GM12874 (cell line): ENCODE results near the gene RASL11A.

Experiments used
- TF ChIP-seq, protein P1 (sequence below): IDR thresholded peaks from 2 replicates; pipeline ENCODE4 v1.5.1; 2011; ENCODE audit warnings: low read depth, mild to moderate bottlenecking, control low read depth, low read length, moderate library complexity; ENCODE audit not compliant: insufficient read depth

Gene RASL11A

GRCh38 chr13:27313770-27314169, 43.1 kb downstream of the RASL11A start:
- TF ChIP-seq, protein P1, sequence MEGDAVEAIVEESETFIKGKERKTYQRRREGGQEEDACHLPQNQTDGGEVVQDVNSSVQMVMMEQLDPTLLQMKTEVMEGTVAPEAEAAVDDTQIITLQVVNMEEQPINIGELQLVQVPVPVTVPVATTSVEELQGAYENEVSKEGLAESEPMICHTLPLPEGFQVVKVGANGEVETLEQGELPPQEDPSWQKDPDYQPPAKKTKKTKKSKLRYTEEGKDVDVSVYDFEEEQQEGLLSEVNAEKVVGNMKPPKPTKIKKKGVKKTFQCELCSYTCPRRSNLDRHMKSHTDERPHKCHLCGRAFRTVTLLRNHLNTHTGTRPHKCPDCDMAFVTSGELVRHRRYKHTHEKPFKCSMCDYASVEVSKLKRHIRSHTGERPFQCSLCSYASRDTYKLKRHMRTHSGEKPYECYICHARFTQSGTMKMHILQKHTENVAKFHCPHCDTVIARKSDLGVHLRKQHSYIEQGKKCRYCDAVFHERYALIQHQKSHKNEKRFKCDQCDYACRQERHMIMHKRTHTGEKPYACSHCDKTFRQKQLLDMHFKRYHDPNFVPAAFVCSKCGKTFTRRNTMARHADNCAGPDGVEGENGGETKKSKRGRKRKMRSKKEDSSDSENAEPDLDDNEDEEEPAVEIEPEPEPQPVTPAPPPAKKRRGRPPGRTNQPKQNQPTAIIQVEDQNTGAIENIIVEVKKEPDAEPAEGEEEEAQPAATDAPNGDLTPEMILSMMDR, result no peak

DNA sequence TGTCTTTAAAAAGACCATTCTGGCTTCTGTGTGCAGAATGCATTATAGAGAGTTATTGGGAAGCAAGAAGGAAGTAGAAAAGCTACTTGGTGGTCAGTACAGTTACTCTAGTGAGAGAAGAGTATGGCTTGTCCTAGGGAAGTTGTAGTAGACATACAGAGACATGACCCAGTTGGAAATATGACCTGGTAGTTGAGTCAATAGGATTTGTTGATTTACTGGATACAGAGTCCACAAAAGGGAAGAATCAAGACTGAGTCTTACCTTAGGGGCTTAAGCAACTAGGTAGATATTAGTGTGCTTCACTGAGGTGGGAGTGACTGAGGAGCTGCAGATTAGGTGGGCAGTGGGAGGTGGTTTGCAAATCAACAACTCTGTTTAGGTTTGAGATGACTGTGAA, 48.8 kb downstream of the RASL11A start:
- TF ChIP-seq, protein P1, result no peak

DNA sequence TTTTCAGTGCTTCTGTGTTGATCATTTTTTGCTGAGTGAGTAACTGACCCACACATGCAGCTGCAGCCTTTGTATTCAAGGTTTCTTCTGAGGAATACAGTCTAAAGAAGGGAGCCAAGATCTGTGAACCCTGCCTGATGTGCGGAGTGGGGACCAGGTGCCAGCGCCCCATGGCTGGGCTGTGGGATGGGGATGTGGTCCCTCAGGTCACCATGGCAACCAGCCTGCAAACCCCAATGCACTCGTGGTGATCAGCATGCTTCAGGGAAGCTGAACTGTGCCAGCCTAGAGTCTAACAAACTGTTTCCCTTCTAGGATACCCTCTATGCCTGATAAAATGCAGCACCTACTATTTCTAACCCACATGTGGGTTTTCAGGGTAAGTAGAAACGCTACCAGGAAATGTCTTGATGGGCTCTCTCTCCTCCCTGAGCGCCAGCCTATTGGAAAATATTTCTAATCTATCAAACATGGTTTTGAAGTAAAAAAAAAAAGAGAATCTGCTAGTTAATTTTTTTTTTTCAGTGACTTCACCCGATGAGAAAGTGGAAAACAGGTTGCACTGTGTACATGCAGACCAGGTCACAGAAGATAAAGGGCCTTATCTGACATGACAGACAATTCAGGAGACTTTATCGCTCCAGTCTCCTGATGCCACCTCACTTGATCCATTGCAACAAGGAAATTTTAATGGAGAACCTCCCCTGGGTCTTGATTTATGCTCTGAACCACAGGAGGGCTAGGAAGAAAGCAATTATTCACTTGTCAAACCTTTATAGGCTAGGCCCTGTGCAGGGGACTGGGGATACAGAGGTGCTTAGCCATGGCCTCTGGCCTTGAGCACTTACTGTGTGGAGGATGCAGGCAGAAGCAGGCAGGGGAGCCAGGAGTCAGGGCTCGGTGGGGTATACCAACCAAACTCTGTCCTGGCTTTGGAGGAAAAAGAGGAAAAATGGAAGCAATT, 51.1 kb downstream of the RASL11A start:
- TF ChIP-seq, protein P1, result no peak
